ENCODE data around the gene WDR55.

- TF ChIP-seq, protein P1, sequence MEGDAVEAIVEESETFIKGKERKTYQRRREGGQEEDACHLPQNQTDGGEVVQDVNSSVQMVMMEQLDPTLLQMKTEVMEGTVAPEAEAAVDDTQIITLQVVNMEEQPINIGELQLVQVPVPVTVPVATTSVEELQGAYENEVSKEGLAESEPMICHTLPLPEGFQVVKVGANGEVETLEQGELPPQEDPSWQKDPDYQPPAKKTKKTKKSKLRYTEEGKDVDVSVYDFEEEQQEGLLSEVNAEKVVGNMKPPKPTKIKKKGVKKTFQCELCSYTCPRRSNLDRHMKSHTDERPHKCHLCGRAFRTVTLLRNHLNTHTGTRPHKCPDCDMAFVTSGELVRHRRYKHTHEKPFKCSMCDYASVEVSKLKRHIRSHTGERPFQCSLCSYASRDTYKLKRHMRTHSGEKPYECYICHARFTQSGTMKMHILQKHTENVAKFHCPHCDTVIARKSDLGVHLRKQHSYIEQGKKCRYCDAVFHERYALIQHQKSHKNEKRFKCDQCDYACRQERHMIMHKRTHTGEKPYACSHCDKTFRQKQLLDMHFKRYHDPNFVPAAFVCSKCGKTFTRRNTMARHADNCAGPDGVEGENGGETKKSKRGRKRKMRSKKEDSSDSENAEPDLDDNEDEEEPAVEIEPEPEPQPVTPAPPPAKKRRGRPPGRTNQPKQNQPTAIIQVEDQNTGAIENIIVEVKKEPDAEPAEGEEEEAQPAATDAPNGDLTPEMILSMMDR (IDR thresholded peaks at IDR 0.05): no peak
- no peak for TF ChIP-seq POLR2A (IDR thresholded peaks at IDR 0.05)
Observed at GRCh38 chr5:140633501-140633900, 31.2 kb upstream of the WDR55 start.
